HG03135 (cell line): ENCODE data around the gene ZNF410.

Experiments used
- ATAC-seq: cut with Tn5 transposase; IDR thresholded peaks from one replicate; pipeline ENCODE4 v1.9.1; 2021; ENCODE audit warnings: mild to moderate bottlenecking, moderate library complexity; ENCODE audit not compliant: unreplicated experiment

ZNF410 gene

GRCh38 chr14:73949752-73950734, 63.4 kb downstream of the ZNF410 start, which contains the start of the genes COQ6 and FAM161B:
COQ6 (plus strand) TSS chr14:73950302; CDS start chr14:73950333, 31 bp downstream.
FAM161B (minus strand) TSS chr14:73950094; CDS start chr14:73950026, 68 bp downstream.
- peak; percentile 88 for ATAC-seq

DNA sequence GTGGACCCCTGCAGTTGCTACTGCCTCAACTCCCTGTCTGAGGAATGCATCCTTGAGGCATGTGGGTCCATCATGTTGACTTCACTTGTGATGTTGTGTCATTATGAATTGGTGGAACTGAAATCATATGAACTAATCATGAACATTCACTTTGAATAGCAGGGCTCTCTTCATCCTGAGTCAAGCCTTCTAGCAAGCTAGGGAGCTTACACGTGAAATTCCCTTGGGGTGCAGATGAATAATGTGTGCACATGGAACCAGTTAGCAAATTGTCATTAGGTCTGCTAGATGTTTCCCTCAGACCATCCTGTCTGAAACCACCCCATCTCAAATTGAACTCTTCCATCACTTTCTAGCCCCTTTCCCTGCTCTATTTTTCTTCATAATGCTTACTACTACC, 67.1 kb downstream of the ZNF410 start:
- ATAC-seq = no peak

- ATAC-seq = no peak
Observed at GRCh38 chr14:73955674-73956073, 69.0 kb downstream of the ZNF410 start.

- no peak for ATAC-seq
Observed at GRCh38 chr14:73958591-73958990, 71.9 kb downstream of the ZNF410 start.

- no peak for ATAC-seq
Observed at GRCh38 chr14:73961192-73961591, 74.5 kb downstream of the ZNF410 start.

DNA sequence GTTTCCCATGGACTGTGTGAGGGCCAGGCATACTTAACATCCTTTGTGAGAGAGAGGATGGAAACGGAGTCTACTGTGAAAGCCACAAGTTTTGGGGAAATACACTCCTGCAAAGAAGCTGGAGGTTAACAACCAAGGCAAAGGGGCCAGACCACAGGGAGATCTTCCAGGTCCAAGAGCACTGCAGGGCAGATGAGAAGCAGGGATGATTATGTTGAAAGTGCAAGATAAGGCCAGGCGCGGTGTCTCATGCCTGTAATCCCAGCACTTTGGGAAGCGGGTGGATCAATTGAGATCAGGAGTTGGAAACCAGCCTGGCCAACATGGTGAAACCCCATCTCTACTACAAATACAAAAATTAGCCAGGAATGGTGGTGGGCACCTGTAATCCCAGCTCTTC, 78.6 kb downstream of the ZNF410 start:
- ATAC-seq = no peak

DNA sequence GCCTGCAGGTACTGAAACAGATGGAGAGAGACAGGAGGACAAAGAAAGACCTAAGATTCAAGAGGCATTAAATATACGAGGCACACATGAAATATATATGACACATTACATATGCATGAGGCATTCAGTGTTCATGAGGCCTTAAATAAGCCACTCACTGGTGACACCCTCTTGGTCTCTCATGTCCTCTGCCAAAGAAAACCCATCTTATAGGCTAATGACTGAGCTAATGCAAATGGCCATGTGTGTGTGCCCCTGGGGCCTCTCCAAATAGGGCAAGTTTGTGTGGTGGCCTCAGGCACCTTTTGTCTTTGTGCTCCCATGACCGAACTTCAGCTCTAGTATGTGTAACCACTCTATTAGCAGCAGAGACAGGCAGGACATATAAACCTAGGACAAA, 82.2 kb downstream of the ZNF410 start:
- no peak for ATAC-seq

- no peak for ATAC-seq
Observed at GRCh38 chr14:73973497-73973896, 86.8 kb downstream of the ZNF410 start.

DNA sequence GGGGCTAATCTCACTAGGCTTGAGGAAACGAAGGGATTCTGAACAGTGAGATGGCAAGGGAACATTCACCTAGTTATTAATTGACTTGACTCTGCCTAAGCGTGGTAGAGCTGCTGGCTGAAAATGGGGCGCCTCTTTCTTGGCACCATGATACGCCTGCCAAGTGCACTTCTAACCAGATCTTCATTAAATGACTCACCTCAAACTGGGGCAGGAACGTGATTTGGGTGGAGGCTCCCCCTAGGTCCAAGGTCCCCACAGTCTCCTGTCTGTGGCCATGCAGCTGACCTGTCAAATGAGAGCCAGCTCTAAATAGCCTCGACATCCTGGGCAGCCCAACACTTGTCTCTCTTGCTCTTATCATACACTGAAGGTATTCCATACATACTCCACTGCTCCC, 89.5 kb downstream of the ZNF410 start:
- ATAC-seq = no peak

- no peak for ATAC-seq
Observed at GRCh38 chr14:73977896-73978295, 91.2 kb downstream of the ZNF410 start.
